Activated CD8-positive, alpha-beta T cell treated with anti-CD3 and anti-CD28 coated beads for 36 hours (primary cell): ENCODE data around the gene APH1B. TPM values are rescaled to one million over a fixed set of nuclear protein-coding genes. Genes with fewer than 3 reads are reported as not detected.

ENCODE experiments used
- ATAC-seq: fragments of 200-7000 bp; cut with Tn5 transposase; one replicate; pipeline ENCODE4 v1.10.0; 2021; ENCODE audit warnings: mild to moderate bottlenecking, moderate library complexity
- CTCF ChIA-PET: fragments of 350-600 bp; sonication (Branson Sonifier 250); formaldehyde crosslinking; loops from one replicate; lab custom pipeline; 2021; ENCODE audit warnings: antibody characterized with exemption; lab: Charles Lee
- POLR2A ChIA-PET: fragments of 350-600 bp; sonication (Branson Sonifier 250); formaldehyde crosslinking; loops from one replicate; lab custom pipeline; 2021; ENCODE audit warnings: antibody characterized with exemption; lab: Charles Lee
- DNase-seq: peaks from one replicate; pipeline ENCODE4 v3.0.0-alpha.2; 2020
- H3K27ac Mint-ChIP-seq: one replicate; pipeline ENCODE4 v1.8.0; 2021; ENCODE audit warnings: mild to moderate bottlenecking, mixed read lengths
- H3K27me3 Mint-ChIP-seq: one replicate; pipeline ENCODE4 v1.8.0; 2021; ENCODE audit warnings: mixed read lengths
- H3K36me3 Mint-ChIP-seq: one replicate; pipeline ENCODE4 v1.8.0; 2021; ENCODE audit warnings: low read depth, mixed read lengths
- H3K4me1 Mint-ChIP-seq: one replicate; pipeline ENCODE4 v1.8.0; 2021; ENCODE audit warnings: low read depth, mixed read lengths
- H3K4me3 Mint-ChIP-seq: one replicate; pipeline ENCODE4 v1.8.0; 2021; ENCODE audit warnings: mild to moderate bottlenecking, moderate library complexity, mixed read lengths
- H3K9me3 Mint-ChIP-seq: one replicate; pipeline ENCODE4 v1.8.0; 2021; ENCODE audit warnings: mixed read lengths
- intact Hi-C: fragments of 100-400 bp; cut with micrococcal nuclease; formaldehyde crosslinking; loops from one replicate; pipeline ENCODE4 v1.10.0; 2022
- total RNA-seq, 2 experiments: library from RNA; stranded (reverse); gene quantifications; one replicate each; pipeline ENCODE4 v1.2.3, GENCODE V29; 2021
- TF ChIP-seq, protein P1 (sequence below): fragments of 200-600 bp; IDR thresholded peaks from one replicate; pipeline ENCODE4 v1.8.0; 2022; ENCODE audit warnings: antibody characterized with exemption, mild to moderate bottlenecking

APH1B gene
- total RNA-seq, 2 experiments from 2014 or later, result 7.0 to 9.7 TPM

DNA sequence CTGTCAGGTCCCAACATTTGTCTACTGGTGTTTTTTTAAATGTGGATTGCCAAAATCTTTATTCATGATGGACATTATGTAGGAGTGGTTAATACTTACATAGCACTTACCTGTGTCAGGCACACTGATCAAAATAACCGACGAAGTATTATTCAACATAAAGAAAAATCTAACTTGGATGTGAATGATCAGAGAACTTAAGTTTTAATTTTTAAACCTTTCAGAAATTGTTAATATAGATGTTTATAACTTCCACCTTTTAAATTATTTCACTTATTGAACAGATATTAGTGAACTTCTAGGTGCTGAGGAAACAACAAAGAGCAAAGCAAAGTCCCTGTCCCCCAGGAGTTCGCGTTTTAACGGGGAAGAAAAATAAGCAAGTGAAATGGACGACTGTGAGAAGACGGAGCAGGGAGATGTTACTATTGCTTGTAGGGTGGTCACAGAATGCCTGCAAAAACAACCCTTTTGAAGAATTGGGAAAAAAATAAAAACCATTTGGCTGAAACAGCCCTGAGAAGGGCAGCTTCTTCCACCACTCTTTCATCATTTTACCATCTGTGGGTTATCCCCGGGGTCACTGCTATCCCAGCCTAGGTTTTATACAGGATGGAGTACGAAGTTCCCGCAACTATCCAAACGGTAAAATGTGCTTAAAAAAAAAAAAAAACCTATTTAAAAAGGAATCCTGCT lies 915 bp upstream of the APH1B start:
- ATAC-seq (no peak), DNase-seq (no peak)
- no peaks in the 10 kb centered on the region for H3K27me3 Mint-ChIP-seq
- ChIA-PET POLR2A (interaction anchor here (0.8 to 1.5 kb wide), 4 partner anchors 15 to 64 kb away, joined by 3 to 5 read pairs (median 3); no protein-coding TSS in a partner anchor), CTCF (interaction anchor here (1.1 to 2.6 kb wide), 3 partner anchors 59 to 110 kb away, joined by 3 to 8 read pairs (median 7); no protein-coding TSS in a partner anchor)
- peaks cover 10% of the 10 kb centered on the region for H3K36me3 Mint-ChIP-seq
- intact Hi-C loops, result loop anchor here (5.0 to 10.0 kb wide), 2 partner anchors 84 to 122 kb away; partner anchors contain the start of gene RPS27L
- H3K4me3 Mint-ChIP-seq, result peak overlapping the region; percentile 81
- peaks cover 2% of the 10 kb centered on the region for H3K9me3 Mint-ChIP-seq
- H3K27ac Mint-ChIP-seq, result peak overlapping the region; percentile 91
- H3K4me1 Mint-ChIP-seq, result peaks cover 33% of the 10 kb centered on the region
- TF ChIP-seq, protein P1, sequence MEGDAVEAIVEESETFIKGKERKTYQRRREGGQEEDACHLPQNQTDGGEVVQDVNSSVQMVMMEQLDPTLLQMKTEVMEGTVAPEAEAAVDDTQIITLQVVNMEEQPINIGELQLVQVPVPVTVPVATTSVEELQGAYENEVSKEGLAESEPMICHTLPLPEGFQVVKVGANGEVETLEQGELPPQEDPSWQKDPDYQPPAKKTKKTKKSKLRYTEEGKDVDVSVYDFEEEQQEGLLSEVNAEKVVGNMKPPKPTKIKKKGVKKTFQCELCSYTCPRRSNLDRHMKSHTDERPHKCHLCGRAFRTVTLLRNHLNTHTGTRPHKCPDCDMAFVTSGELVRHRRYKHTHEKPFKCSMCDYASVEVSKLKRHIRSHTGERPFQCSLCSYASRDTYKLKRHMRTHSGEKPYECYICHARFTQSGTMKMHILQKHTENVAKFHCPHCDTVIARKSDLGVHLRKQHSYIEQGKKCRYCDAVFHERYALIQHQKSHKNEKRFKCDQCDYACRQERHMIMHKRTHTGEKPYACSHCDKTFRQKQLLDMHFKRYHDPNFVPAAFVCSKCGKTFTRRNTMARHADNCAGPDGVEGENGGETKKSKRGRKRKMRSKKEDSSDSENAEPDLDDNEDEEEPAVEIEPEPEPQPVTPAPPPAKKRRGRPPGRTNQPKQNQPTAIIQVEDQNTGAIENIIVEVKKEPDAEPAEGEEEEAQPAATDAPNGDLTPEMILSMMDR, result no peak

- peak overlapping the region; percentile 59 for H3K27ac Mint-ChIP-seq
- peak overlapping the region; percentile 70 for H3K4me3 Mint-ChIP-seq
- TF ChIP-seq, protein P1, result no peak
- POLR2A ChIA-PET, result no interaction called here
- H3K9me3 Mint-ChIP-seq, result no peaks in the 10 kb centered on the region
- H3K4me1 Mint-ChIP-seq, result peaks cover 30% of the 10 kb centered on the region
- intact Hi-C loops, result loop anchor here (5.0 to 10.0 kb wide), 2 partner anchors 86 to 123 kb away; partner anchors contain the start of gene RPS27L
- CTCF ChIA-PET, result interaction anchor here (0.8 to 2.5 kb wide), 4 partner anchors 11 to 121 kb away, joined by 3 to 10 read pairs (median 3); partner anchors contain the start of gene RPS27L
- H3K27me3 Mint-ChIP-seq, result no peaks in the 10 kb centered on the region
- H3K36me3 Mint-ChIP-seq, result peaks cover 6% of the 10 kb centered on the region
- ATAC-seq, result no peak
- no peak for DNase-seq
Observed at GRCh38 chr15:63277893-63278456, 570 bp downstream of the APH1B start.

DNA sequence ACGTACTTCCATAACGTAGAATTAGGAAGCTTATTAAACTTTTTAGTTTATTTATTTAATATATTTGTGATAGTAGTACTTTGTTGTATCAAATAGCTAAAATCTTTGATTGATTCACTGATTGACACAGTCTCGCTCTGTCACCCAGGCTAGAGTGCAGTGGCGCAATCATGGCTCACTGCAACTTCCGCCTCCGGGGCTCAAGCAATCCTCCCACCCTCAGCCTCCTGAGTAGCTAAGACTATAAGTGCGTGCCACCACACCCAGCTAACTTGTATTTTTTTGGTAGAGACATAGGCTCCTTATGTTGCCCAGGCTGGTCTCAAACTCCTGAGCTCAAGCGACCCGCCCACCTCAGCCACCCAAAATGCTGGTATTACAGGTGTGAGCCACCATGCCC lies 5.7 kb downstream of the APH1B start:
- Mint-ChIP-seq H3K4me1 (peaks cover 12% of the 10 kb centered on the region), H3K36me3 (peaks cover 12% of the 10 kb centered on the region), H3K9me3 (no peaks in the 10 kb centered on the region), H3K27ac (no peak overlapping the region), H3K4me3 (no peak overlapping the region), H3K27me3 (no peaks in the 10 kb centered on the region)
- ChIA-PET CTCF (interaction anchor here (1.0 to 1.3 kb wide), 3 partner anchors 9 to 235 kb away, joined by 3 to 6 read pairs (median 4); no protein-coding TSS in a partner anchor), POLR2A (no interaction called here)
- ATAC-seq (no peak), DNase-seq (no peak)
- TF ChIP-seq, protein P1, result no peak
- intact Hi-C loops, result no loop called here

DNA sequence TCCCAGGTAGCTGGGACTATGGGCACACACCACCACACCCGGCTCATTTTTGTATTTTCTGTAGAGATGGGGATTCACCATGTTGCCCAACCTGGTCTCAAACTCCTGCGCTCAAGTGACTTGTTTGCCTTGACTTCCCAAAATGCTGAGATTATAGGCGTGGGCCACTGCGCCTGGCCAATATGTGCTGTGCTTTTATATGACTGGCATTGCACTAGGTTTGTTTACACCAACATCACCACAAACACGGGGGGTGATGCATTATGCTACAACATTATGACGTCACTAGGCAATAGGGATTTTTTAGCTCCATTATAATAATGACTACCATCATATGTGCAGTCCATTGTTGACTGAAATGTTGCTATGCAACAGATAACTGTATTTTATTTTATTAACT lies 6.9 kb downstream of the APH1B start:
- Mint-ChIP-seq H3K36me3 (peaks cover 10% of the 10 kb centered on the region), H3K27me3 (no peaks in the 10 kb centered on the region), H3K9me3 (no peaks in the 10 kb centered on the region), H3K4me3 (no peak overlapping the region), H3K4me1 (peaks cover 14% of the 10 kb centered on the region), H3K27ac (no peak overlapping the region)
- TF ChIP-seq, protein P1, result no peak
- POLR2A ChIA-PET, result interaction anchor here (1.9 kb wide), 1 partner anchor 11 kb away, joined by 6 read pairs; no protein-coding TSS in a partner anchor
- DNase-seq, result no peak
- CTCF ChIA-PET, result no interaction called here
- intact Hi-C loops, result no loop called here
- ATAC-seq, result no peak
